Measurements from ENCODE around the gene PRDM16. TPM values are rescaled to one million over a fixed set of nuclear protein-coding genes. Genes with fewer than 3 reads are reported as not detected.

The PRDM16 gene
- total RNA-seq, 1 experiment from 2014 or later: 6.1 TPM

DNA sequence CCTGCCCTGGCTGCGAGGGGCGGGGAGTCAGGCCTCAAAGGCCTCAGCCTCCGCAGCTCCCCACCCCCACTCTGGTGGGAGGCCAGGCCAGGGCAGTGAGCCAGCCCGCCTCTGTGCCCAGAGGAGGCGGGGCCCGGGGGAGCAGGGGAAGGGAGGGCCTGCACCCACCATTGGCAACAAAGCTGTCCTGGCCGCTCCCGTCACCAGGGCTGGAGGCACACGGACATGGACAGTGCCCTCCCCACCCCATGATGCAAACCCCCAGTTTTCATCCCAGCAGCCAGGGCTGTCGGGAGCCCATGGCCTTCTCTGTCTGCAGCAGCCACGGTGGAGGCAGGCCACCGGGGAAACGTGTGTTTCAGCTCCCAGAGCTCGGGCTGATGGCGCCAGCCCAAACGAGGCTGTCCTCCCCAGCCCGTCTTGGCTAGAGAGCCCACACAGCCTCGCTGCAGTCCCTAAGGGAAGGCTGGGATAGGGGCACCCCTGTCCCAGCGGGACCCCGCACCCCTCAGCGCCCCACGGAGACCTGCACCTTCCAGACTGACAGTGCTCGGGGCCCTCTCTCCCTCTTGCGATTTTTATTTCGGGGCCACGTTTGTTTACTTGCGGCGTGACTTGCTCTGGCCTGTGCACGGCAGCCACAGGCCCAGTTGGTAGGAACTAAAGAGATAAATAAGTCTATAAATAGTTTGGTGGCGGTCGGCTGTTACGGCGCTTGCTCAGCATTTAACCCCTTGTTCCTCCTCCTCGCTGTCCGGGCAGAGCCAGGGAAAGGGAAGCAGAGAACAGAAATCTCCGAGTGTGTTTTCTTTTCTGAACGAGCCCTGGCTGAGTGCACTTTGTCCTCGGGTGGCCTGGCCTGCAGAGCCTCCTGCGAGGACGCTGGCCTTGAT, 101.8 kb downstream of the PRDM16 start:
- Histone ChIP-seq H3K4me1 (ENCODE audit: control insufficient read depth in 1 of 2, insufficient read depth in 2 of 2, low read length in 2 of 2) (no peaks in the 10 kb centered on the region), H3K79me2 (ENCODE audit: insufficient read depth, low read length) (no peaks in the 10 kb centered on the region), H3K4me2 (ENCODE audit: low read length) (no peak overlapping the region), H3K27ac (ENCODE audit: low read depth, low read length) (no peak overlapping the region), H3K9me3 (ENCODE audit: control insufficient read depth in 1 of 2, insufficient read depth in 1 of 2, low read depth in 1 of 2, low read length in 2 of 2) (no peaks in the 10 kb centered on the region), H3K9ac (ENCODE audit: low read length) (no peak overlapping the region), H3K36me3 (ENCODE audit: control insufficient read depth in 1 of 2, insufficient read depth in 2 of 2, low read length in 2 of 2) (no peaks in the 10 kb centered on the region), H3K9me2 (ENCODE audit: insufficient read depth) (no peaks in the 10 kb centered on the region), H2AFZ (ENCODE audit: low read depth, low read length, poor library complexity, severe bottlenecking) (no peak overlapping the region), H3K4me3 (replicated peaks in 1 of 2; ENCODE audit: low read depth in 1 of 2, low read length in 2 of 2) (no peak overlapping the region), H3K27me3 (ENCODE audit: insufficient read depth, low read length) (no peaks in the 10 kb centered on the region), H4K20me1 (ENCODE audit: insufficient read depth) (no peaks in the 10 kb centered on the region)
- ChIA-PET RAD21 (ENCODE audit: low non-redundant PET in 1 of 2, low total read pairs in 2 of 2, uncharacterized antibody in 2 of 2, unreplicated experiment in 2 of 2) (no interaction called here), CTCF (no interaction called here), POLR2A (no interaction called here)
- ATAC-seq (no peak), DNase-seq (ENCODE audit: low read depth, low spot score) (no peak)
- TF ChIP-seq CEBPB (IDR thresholded peaks at IDR 0.05; ENCODE audit: low read depth) (no peak), FOSL1 (IDR thresholded peaks at IDR 0.05; ENCODE audit: low read depth) (no peak), EZH2phosphoT487 (IDR thresholded peaks at IDR 0.05; ENCODE audit: borderline replicate concordance) (no peak), ZNF274 (IDR thresholded peaks at IDR 0.05; ENCODE audit: low read depth, low read length) (no peak), RAD21 (IDR thresholded peaks at IDR 0.05; ENCODE audit: low read depth) (no peak), CBX3 (IDR thresholded peaks at IDR 0.05; ENCODE audit: low read depth) (no peak), ELF1 (IDR thresholded peaks at IDR 0.05; ENCODE audit: borderline replicate concordance, low read depth) (no peak), POLR2AphosphoS5 (IDR thresholded peaks at IDR 0.05; ENCODE audit: low read depth, low read length) (no peak), YY1 (IDR thresholded peaks at IDR 0.05; ENCODE audit: extremely low read depth, insufficient replicate concordance, low read depth, low read length) (no peak), ZFX (IDR thresholded peaks at IDR 0.05) (no peak), EGR1 (IDR thresholded peaks at IDR 0.05; ENCODE audit: low read depth) (no peak), SIN3A (IDR thresholded peaks at IDR 0.05; ENCODE audit: low read depth) (no peak), TCF7L2 (IDR thresholded peaks at IDR 0.05; ENCODE audit: borderline replicate concordance, extremely low read depth, insufficient read depth, insufficient read length) (no peak), JUND (IDR thresholded peaks at IDR 0.05) (no peak)
- TF ChIP-seq, protein P1, sequence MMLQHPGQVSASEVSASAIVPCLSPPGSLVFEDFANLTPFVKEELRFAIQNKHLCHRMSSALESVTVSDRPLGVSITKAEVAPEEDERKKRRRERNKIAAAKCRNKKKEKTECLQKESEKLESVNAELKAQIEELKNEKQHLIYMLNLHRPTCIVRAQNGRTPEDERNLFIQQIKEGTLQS (IDR thresholded peaks at IDR 0.05): no peak
- TF ChIP-seq, protein P2, sequence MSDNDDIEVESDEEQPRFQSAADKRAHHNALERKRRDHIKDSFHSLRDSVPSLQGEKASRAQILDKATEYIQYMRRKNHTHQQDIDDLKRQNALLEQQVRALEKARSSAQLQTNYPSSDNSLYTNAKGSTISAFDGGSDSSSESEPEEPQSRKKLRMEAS (IDR thresholded peaks at IDR 0.05): no peak
- TF ChIP-seq, protein P3, sequence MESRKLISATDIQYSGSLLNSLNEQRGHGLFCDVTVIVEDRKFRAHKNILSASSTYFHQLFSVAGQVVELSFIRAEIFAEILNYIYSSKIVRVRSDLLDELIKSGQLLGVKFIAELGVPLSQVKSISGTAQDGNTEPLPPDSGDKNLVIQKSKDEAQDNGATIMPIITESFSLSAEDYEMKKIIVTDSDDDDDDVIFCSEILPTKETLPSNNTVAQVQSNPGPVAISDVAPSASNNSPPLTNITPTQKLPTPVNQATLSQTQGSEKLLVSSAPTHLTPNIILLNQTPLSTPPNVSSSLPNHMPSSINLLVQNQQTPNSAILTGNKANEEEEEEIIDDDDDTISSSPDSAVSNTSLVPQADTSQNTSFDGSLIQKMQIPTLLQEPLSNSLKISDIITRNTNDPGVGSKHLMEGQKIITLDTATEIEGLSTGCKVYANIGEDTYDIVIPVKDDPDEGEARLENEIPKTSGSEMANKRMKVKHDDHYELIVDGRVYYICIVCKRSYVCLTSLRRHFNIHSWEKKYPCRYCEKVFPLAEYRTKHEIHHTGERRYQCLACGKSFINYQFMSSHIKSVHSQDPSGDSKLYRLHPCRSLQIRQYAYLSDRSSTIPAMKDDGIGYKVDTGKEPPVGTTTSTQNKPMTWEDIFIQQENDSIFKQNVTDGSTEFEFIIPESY (IDR thresholded peaks at IDR 0.05; ENCODE audit: extremely low read depth, insufficient replicate concordance, low read length): no peak
- BruUV-seq (replicated peaks): no TSS peak
- intact Hi-C loops (cut with micrococcal nuclease): no loop called here
